Brain pericyte (primary cell): ENCODE results near the gene MALT1.

Source experiments
- DNase-seq: peaks from one replicate; pipeline ENCODE4 v3.0.0-alpha.2; 2012; ENCODE audit warnings: low read depth, low spot score

The MALT1 gene

DNA sequence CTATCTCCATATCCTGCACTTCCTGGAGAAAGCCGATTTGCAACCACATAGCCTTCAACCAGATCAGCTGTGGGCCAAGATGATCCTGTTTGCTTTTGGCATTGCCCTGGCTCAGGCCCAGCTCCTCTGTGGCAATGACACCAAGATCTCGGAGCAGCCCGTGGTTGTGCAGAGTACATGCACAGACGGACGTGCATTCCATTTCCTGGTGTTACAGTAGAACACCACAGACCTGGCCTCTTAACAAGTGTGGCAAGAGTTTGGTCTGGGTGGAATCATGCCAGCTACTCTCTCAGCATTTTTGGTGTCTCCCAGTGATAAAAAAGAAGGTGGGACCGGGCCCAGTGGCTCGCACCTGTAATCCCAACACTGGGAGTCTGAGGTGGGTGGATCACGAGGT is 20.0 kb downstream of the MALT1 start:
- no peak for DNase-seq

DNA sequence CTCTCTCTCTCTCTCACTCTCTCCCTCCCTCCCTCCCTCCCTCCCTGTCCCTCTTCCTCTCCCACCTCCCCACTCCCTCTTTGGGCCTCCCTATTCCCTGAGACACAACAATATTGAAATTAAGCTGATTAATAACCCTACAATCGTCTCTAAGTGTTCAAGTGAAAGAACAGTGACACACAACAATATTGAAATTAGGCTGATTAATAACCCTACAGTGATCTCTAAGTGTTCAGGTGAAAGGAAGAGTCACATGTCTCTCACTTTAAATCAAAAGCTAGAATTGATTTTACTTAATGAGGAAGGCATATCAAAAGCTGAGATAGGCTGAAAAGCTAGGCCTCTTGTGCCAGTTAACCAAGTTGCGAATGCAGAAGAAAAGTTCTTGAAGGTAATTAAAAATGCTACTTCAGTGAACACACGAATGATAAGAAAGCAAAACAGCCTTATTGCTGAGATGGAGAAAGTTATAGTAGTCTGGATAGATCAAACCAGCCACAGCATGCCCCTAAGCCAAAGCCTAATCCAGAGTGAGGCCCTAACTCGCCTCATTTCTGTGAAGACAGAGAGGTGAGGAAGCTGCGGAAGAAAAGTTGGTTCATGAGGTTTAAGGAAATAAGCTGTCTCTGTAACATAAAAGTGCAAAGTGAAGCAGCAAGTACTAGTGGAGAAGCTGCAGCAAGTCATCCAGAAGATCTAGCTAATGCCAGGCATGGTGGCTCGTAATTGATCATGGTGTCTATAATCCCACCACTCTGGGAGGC is 21.3 kb downstream of the MALT1 start:
- DNase-seq: no peak

DNA sequence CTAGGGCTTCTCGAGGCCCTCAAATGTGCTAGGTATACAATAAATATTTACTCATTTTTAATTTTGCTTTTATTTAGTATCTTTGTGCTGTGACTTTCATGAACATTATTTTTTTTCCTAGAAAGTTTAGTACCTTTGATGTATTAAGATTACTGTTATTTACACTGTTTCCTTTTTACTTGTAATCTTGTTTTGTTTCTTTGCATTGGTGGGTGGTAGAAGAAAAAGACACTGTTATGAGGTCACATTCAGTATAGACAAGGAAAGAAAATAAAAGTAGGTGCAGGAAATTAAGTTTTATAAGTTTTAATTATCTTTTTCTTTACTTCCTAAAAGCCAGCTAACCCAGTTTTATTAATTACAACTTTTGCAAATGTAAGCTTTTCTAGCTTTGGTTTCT is 23.0 kb downstream of the MALT1 start:
- no peak for DNase-seq

DNA sequence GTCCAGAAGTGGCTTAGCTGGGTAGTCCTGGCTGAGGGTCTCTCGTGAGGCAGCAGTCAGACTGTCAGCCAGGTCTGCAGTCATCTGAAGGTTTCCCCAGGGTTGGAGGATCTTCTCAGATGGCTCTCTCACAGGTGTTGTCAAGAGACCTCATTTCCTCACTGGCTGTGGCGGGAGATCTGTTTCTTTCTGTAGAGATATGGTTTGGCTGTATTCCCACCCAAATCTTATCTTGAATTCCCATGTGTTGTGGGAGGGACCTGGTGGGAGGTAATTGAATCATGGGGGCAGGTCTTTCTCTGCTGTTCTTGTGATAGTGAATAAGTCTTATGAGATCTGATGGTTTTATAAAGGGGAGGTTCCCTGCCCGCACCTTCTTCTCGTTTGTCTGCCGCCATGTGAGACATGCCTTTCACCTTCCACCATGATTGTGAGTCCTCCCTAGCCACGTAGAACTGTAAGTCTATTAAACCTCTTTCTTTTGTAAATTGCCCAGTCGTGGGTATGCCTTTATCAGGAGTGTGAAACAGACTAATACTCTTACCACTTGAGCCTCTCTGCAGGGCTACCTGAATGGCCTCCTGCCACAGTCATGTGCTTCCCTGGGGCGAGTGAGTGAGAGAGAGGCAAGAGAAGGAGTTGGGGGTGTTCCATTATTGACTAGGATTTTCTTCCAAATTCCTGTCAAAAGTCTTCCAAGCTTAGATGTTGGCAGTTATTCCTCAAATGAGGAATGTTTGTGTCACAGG is 23.6 kb downstream of the MALT1 start:
- DNase-seq: no peak

DNA sequence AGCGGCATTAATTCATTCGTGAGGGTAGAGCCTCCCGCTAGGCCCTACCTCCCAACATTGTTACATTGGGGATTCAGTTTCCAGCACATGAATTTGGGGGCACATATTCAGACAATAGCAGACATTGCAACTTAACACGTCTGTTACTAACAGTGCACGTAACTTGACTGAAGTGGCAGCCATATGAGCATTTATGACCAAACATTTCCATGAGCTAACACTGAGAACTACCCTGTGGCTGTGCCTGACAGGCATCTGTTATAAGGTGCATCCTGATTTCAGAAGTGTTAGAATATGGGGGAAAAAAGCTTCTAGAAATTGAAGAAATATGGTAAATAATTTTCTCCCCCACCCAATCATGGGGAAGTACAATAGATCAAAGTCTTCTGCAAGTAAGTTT is 24.5 kb downstream of the MALT1 start:
- DNase-seq: no peak

DNA sequence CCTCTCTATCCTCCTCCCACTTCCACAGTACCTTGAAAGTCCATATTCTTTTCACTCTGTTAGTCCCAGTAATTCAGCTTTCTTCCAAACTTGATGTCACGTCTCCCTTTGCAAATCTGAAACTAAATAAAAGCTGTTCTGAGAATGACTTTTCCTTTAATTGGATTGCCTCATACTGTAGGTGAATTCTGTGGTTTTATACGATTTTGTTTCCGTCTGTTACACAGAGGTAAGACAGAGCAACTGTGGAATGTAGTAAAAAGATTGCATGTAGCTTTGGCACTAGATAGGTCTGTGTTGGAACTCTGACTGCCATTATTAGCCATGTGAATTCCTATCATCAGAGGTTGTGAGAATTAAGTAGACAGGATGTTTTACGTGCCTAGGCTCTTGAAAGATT is 25.9 kb downstream of the MALT1 start:
- DNase-seq: no peak

DNA sequence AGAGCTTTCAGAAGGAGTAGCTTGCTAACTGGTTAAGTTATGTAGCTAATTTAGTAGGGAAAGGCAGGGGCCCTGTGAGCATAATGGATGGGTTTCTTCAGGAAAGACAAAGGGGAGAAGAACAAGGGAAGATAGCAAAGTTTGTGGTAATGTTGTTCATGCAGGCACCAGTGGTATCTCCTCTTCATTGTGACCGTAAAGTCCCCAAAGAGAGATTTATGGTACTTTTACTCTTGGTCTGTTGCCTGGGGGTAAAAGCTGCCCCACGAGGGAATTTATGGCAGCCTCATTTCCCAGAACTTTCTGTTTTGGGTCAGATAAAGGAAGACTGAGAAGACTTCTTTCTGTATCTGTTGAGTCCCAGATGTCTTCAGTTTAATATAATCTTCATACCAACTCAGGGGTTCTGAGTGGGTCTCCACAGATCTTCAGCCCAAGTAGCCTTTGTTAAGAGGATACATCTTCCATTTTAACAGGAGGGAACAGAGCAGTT is 27.5 kb downstream of the MALT1 start:
- no peak for DNase-seq

DNA sequence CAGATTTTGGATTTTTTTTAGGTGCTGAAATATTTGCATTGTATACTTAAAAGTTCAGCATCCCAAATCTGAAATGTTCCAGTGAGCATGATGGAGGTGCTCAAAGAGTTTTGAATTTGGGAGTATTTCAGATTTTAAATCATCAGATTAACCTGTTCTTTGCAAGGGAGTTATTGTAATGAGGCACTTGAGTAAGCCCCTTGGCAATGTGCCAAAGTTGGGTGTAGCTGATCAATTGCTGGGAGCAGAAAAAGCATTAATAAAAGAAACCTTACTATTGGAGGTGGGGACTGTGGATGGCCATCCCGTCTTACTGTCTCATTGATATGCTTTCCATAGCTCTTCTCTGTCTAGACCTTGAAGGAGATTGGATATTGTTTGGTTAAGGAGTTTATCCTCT is 28.3 kb downstream of the MALT1 start:
- DNase-seq: no peak

DNA sequence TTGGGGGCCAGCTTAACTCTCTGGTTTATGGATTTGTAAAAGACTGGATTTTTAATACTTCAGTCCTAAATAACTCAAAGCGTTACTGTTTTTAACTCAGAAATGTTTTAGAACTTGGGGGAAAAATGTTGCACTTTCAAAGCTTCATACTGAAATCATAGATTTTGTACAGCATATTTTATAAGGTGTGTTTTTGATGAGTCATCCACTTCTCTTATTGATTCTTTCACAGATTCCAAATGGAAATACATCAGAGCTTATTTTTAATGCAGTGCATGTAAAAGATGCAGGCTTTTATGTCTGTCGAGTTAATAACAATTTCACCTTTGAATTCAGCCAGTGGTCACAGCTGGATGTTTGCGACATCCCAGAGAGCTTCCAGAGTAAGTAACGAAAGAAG is 28.9 kb downstream of the MALT1 start:
- no peak for DNase-seq

DNA sequence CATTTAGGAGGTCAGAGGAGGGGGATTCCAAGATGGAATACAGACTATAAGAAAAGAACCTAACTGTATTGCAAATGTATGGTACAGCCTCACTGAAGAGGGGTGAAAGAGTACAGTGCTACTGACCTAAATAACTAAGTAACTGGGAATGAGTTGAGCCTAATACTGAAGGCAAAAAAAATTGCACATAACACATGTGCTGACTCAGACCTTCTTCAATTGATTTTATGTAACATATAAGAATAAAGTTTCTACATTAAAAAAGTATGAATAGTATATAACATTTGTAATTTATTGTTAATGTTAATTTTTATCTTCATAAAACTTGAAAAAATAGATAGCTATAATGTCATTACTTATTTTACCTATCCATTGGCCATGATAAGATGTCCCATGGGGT is 41.7 kb downstream of the MALT1 start:
- no peak for DNase-seq

DNA sequence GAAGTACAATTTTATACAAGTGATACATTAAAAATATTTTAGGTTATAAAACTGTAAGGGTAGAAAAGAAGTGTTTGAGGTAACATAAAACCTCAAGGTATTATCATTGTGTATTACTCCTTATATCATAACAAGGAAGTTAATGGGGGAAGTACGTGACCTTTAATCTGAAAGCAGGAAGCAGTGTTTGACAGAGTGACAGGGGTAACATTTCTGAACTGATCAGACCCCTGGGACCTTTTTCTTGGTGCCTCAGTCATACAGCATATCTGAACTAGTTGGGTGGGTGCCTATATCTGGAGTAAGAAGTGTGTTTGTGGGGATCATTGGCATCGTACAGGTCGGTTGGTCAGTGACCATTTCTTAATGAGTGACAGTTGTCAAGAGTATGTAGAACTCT is 43.0 kb downstream of the MALT1 start:
- DNase-seq: no peak

DNA sequence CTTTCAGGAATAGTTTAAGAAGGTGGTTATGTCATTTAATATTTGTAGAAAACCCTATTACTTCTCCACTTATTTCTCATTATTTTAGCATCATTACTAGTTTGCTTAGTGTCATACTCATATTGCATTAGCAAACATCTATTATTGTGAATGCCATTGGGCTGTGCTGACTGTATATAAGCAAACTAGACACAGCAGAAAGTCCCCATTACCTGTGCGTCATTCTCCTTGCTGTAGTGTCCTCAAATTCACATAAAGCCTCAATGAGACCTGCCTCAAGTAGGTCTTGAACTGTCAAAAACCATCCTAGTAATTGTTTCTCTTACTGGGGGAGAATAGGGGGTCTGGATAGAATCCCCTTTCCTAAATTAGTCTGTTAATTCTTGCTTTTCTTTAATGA is 43.6 kb downstream of the MALT1 start:
- DNase-seq: no peak

DNA sequence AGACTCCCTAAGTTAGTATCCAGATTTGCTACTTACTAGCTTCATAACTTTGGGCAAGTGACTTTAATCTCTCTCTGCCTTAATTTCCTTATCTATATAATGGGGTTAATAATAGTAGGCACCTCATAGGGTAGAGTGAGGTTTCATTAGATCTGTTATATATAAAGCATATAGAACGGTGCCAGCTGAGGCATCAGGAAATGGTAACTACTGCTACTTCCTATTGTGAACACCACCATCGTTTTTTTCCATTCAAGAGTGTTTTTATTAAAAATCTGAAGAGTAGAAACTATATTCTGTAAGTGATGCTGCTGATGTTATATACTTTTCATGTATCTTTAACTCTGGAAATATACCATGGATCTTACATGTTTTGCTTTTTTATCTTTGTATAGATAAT is 44.3 kb downstream of the MALT1 start:
- no peak for DNase-seq

DNA sequence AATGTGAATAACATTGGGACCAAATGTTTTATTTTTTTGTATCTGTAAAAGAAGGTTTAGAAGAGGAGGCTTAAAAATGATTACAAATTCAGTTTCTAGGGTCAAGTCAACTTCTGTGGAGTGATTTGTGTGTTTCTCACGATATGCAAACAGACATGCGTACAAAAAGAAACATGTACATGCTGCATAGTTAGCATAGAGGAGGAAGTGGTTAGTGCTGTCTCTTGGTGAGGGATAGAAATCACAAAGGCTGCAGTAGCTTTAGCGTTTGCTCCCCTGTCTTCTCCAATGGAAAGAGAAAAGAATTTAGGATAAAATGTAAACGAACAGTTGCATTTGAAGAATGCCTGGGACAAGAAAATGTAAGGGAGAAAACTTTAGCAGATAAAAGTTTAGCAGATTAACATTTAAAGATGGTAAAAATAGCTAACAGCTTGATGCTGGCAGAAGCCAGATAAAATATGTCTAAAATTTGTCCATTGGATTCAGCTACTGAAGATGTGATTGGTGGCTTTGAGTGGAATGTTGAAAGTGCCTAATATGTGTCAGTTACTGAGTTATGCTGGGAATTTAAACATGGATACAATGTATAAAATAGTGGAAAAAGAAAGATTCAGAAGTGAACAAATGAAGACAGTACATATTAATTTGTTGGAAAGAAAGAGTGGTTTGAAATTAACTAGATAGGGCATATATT is 44.9 kb downstream of the MALT1 start:
- no peak for DNase-seq

DNA sequence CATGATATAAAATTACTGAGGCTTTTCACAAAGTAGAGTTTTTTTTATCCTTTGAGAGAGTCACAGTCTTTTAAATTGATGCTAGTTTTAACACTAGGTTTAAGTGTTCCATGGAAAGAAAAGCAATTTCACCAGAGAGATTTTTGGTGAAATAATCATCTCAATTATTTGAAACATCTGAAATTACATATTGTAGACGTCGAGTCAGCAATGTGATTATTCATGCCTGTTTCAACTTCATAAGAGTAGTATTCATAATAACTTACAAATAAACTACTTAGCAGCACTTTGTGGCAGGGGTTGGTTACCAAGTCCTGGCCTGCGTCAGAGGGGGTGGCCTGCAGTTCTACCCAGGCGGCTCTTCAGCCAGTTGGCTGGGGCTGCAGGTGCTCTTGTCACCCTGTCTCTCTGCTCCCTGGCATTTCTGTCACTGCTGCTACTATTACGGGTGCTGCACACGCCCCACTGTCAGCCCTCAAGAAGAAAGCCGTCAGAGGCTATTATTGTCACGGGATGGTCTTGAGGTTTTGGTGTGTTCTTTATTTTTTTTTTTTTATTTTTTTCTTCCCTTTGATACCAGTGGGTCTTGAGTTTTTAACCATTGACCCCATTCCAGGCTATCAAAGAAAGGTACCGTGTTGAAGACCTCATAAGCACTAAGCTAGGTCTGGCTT is 50.4 kb downstream of the MALT1 start:
- no peak for DNase-seq

DNA sequence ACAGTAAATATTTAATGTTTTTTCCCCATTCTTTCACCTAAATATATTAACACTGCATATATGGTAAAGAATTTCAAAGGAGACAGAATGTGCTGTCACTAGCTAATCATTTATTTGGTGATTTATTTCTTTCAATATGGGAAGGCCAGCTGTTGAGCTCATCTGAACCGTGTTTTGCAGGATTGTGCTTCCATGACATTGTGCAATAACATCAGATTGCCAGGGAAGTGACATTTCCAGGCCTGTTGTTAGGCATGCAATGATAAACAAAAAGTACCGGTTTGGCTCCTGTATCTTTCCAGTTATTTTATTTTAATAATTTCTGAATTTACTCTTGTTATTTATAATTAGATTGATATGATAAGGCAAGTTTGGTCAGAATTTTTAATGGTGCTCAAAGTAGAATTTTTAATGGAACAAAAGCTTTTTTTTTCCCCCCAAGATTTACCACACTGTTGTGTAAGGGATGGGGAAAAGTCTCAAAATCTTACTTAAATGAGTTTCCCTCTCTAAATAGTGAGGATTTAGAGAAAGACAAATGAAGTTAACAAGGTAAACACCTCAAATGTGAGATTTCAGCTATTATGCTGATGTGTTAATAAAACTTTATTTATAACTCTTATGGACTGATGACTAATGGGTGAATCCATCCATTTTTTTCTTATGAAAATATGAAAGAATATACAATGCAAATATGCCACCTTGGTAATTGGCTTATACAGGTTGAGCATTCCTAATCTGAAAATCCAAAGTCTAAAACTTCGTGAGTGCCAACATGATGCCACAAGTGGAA is 52.7 kb downstream of the MALT1 start:
- DNase-seq: no peak

DNA sequence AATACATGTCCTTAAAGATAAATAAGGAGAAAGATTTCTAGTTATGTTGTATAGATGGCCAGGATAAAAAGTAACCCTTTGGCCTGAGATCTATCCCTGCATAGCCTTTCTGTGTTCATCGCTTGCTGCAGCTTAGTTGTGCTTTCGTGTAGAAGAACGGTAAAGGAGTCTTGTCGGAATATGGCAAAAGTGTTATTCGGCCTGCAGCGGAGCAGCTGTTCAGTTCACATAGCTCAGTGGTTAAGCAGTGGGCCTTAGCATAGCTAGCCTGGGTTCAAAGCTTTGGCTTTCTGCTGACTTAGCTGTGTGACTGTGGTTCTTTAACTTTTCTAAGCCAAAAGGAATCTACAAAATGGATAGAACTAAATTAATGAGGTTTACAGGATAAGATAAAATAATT is 55.4 kb downstream of the MALT1 start:
- no peak for DNase-seq

DNA sequence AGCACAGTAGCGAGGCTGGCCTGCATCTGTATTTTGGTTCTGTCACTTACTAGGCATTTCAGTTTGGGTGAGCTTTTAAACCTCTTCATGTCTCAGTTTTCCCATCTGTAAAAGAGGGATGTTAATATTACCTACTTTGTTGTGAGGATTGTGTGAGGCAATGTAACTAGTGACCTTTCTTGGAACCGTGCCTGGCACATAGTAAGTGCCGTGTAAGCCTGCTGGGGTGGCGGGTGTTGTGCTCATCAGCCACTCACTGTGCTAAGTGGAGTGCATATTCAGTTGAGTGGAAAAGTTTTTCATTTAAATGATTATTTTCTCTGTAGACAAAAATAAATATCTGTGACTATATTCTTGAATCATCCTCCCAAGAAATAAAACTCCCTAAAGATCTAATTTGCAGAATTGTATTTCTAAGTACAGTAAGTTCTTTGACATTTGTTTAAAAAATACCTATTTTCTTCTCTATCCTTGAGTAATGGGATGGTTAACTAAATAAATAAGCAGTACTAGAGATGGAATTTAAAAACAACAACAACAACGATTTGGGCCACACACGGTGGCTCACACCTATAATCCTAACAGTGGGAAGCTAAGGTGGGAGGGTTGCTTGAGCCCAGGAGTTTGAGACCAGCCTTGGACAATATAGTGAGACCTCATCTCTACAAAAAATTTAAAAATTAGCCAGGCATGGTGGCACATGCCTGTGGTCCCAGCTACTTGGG is 56.7 kb downstream of the MALT1 start:
- no peak for DNase-seq

DNA sequence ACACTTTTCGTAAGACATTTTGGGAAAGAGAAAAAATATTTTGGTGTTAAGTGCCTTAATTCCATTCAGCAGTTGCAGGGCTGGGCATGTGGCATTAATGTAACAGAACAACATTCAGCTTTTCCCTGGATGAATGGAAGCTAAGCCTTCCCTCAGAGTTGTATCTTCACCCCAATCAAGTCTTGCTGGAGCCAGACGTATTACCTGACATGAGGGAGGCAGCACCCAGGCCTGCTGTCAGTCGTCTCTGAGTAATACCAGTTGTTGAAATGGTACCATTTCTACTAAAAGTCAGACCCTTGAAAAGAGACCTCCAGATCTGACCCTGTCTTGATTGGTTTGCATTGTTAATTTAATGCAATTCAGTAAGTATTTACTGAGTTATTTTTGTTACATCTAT is 57.5 kb downstream of the MALT1 start:
- no peak for DNase-seq

DNA sequence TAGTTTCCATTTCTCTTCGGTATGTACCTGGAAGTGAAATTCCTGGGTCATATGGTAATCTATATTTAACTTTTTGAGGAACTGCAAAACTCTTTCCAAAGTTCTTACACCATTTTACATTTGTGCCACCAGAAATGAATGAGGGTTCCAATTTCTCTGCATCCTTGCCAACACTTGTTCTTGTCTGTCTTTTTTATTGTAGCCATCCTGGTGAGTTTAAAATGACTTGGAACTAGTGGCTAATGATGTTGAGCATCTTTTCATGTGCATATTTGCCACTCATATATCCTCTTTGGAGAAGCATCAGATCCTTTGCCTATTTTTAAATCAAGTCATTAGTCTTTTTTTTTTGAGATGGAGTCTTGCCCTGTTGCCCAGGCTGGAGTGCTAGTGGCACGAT is 59.4 kb downstream of the MALT1 start:
- DNase-seq: no peak

DNA sequence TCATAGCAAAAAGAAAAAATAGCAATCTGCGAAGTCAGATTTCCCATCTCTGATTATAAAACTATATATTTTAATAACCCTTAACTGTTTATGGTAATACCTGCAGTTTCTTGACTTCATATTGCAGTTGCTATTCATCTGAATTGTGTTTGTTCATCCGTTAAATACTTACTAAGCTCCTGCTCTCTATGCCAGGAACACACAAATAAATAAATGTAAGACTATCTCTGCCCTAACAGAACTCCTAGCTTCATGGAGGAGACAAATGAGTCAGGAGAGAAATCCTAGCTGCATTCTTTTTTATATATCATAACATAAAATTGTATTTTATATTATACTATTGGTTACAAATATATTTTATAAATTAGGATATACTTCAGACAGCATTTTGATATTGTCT is 61.2 kb downstream of the MALT1 start:
- DNase-seq: no peak
